ENCODE data around the gene CWF19L2. TPM values are rescaled to one million over a fixed set of nuclear protein-coding genes. Genes with fewer than 3 reads are reported as not detected.
"Not testable (repeated sequence)": the region's sequence is repeated elsewhere in the genome, so short reads cannot be mapped to it uniquely, and the experiment has no call there.

Gene CWF19L2
- total RNA-seq, 2 experiments from 2014 or later = 13.4 to 21.4 TPM

- no peaks in the 10 kb centered on the region for H3K4me1 ChIP-seq (ENCODE audit: insufficient read depth, low read length, poor library complexity, severe bottlenecking)
- no TSS peak for BruUV-seq (replicated peaks)
- H4K20me1 ChIP-seq (ENCODE audit: insufficient read depth, low read length) = no peaks in the 10 kb centered on the region
- H3K79me2 ChIP-seq (ENCODE audit: insufficient read depth, low read depth, low read length) = no peaks in the 10 kb centered on the region
- intact Hi-C loops (cut with micrococcal nuclease; ENCODE audit: unreplicated experiment) = no loop called here
- CTCF ChIA-PET (ENCODE audit: unreplicated experiment) = no interaction called here
- H3K4me2 ChIP-seq (ENCODE audit: low read length) = no peak overlapping the region
- no peak overlapping the region for H3K27ac ChIP-seq (ENCODE audit: low read depth, low read length, poor library complexity, severe bottlenecking)
- peaks cover 74% of the 10 kb centered on the region for H3K36me3 ChIP-seq (ENCODE audit: insufficient read depth, low read length)
- H3K9me2 ChIP-seq (ENCODE audit: insufficient read depth, low read length) = no peaks in the 10 kb centered on the region
- TF ChIP-seq EZH2phosphoT487 (IDR thresholded peaks at IDR 0.05; ENCODE audit: borderline replicate concordance, low read depth, low read length) (no peak), CTCF (conservative IDR thresholded peaks at IDR 0.05; ENCODE audit: low read length) (no peak)
- peaks cover 18% of the 10 kb centered on the region for H3K9me3 ChIP-seq (ENCODE audit: low read length)
- no peak overlapping the region for H2AFZ ChIP-seq (ENCODE audit: low read length)
- POLR2A ChIA-PET = interaction anchor here (0.6 kb wide), 1 partner anchor 137 kb away, joined by 3 read pairs; no protein-coding TSS in a partner anchor
- no peak overlapping the region for H3K4me3 ChIP-seq (ENCODE audit: low read depth, low read length, poor library complexity, severe bottlenecking)
- DNase-seq (ENCODE audit: low spot score) = no peak
Observed at GRCh38 chr11:107504981-107505380, 47.4 kb upstream of the CWF19L2 start.

- H2AFZ ChIP-seq (ENCODE audit: low read length) = no peak overlapping the region
- no peaks in the 10 kb centered on the region for H3K9me2 ChIP-seq (ENCODE audit: insufficient read depth, low read length)
- H3K79me2 ChIP-seq (ENCODE audit: insufficient read depth, low read depth, low read length) = no peaks in the 10 kb centered on the region
- H3K36me3 ChIP-seq (ENCODE audit: insufficient read depth, low read length) = peaks cover 60% of the 10 kb centered on the region
- intact Hi-C loops (cut with micrococcal nuclease; ENCODE audit: unreplicated experiment) = no loop called here
- H3K27ac ChIP-seq (ENCODE audit: low read depth, low read length, poor library complexity, severe bottlenecking) = no peak overlapping the region
- no peak for TF ChIP-seq EZH2phosphoT487 (IDR thresholded peaks at IDR 0.05; ENCODE audit: borderline replicate concordance, low read depth, low read length)
- H3K9me3 ChIP-seq (ENCODE audit: low read length) = peaks cover 18% of the 10 kb centered on the region
- H3K4me3 ChIP-seq (ENCODE audit: low read depth, low read length, poor library complexity, severe bottlenecking) = no peak overlapping the region
- ChIA-PET CTCF (ENCODE audit: unreplicated experiment) (no interaction called here), POLR2A (no interaction called here)
- BruUV-seq (replicated peaks) = no TSS peak
- no peaks in the 10 kb centered on the region for H4K20me1 ChIP-seq (ENCODE audit: insufficient read depth, low read length)
- H3K4me2 ChIP-seq (ENCODE audit: low read length) = no peak overlapping the region
- no peaks in the 10 kb centered on the region for H3K4me1 ChIP-seq (ENCODE audit: insufficient read depth, low read length, poor library complexity, severe bottlenecking)
- no peak for DNase-seq (ENCODE audit: low spot score)
Observed at GRCh38 chr11:107501713-107502112, 44.1 kb upstream of the CWF19L2 start.

GRCh38 chr11:107497371-107497770 lies 39.7 kb upstream of the CWF19L2 start:
- H3K4me2 ChIP-seq (ENCODE audit: low read length); POLR2A ChIA-PET; BruUV-seq (replicated peaks); CTCF ChIA-PET (ENCODE audit: unreplicated experiment); H3K4me3 ChIP-seq (ENCODE audit: low read depth, low read length, poor library complexity, severe bottlenecking); H4K20me1 ChIP-seq (ENCODE audit: insufficient read depth, low read length); H3K9me2 ChIP-seq (ENCODE audit: insufficient read depth, low read length); H2AFZ ChIP-seq (ENCODE audit: low read length); H3K4me1 ChIP-seq (ENCODE audit: insufficient read depth, low read length, poor library complexity, severe bottlenecking); H3K79me2 ChIP-seq (ENCODE audit: insufficient read depth, low read depth, low read length); DNase-seq (ENCODE audit: low spot score); intact Hi-C loops (cut with micrococcal nuclease; ENCODE audit: unreplicated experiment); H3K27ac ChIP-seq (ENCODE audit: low read depth, low read length, poor library complexity, severe bottlenecking): not testable (repeated sequence)
- peaks cover 26% of the 10 kb centered on the region for H3K36me3 ChIP-seq (ENCODE audit: insufficient read depth, low read length)
- peaks cover 11% of the 10 kb centered on the region for H3K9me3 ChIP-seq (ENCODE audit: low read length)

GRCh38 chr11:107496011-107496410 lies 38.4 kb upstream of the CWF19L2 start:
- Histone ChIP-seq H3K36me3 (ENCODE audit: insufficient read depth, low read length) (peaks cover 12% of the 10 kb centered on the region), H3K27ac (ENCODE audit: low read depth, low read length, poor library complexity, severe bottlenecking) (no peak overlapping the region), H3K4me1 (ENCODE audit: insufficient read depth, low read length, poor library complexity, severe bottlenecking) (no peaks in the 10 kb centered on the region), H3K4me2 (ENCODE audit: low read length) (no peak overlapping the region), H3K4me3 (ENCODE audit: low read depth, low read length, poor library complexity, severe bottlenecking) (no peak overlapping the region), H2AFZ (ENCODE audit: low read length) (no peak overlapping the region), H4K20me1 (ENCODE audit: insufficient read depth, low read length) (no peaks in the 10 kb centered on the region), H3K9me3 (ENCODE audit: low read length) (peaks cover 2% of the 10 kb centered on the region), H3K9me2 (ENCODE audit: insufficient read depth, low read length) (no peaks in the 10 kb centered on the region), H3K79me2 (ENCODE audit: insufficient read depth, low read depth, low read length) (no peaks in the 10 kb centered on the region)
- POLR2A ChIA-PET = interaction anchor here (0.7 kb wide), 1 partner anchor 467 kb away, joined by 3 read pairs; no protein-coding TSS in a partner anchor
- no peak for DNase-seq (ENCODE audit: low spot score)
- no TSS peak for BruUV-seq (replicated peaks)
- intact Hi-C loops (cut with micrococcal nuclease; ENCODE audit: unreplicated experiment) = no loop called here
- TF ChIP-seq CTCF (conservative IDR thresholded peaks at IDR 0.05; ENCODE audit: low read length) = no peak
- TF ChIP-seq EZH2phosphoT487 (IDR thresholded peaks at IDR 0.05; ENCODE audit: borderline replicate concordance, low read depth, low read length) = no peak
- CTCF ChIA-PET (ENCODE audit: unreplicated experiment) = no interaction called here

Measured in OCI-LY7 (cell line).